Activated B cell treated with CpG ODN at 0.5 μM for 24 hours (primary cell): ENCODE results near the gene LCMT1. TPM values are rescaled to one million over a fixed set of nuclear protein-coding genes. Genes with fewer than 3 reads are reported as not detected.
A peak's percentile ranks its signal among the peaks of the same experiment; 100 is the strongest.

Experiments
- ATAC-seq: fragments of 200-7000 bp; cut with Tn5 transposase; one replicate; pipeline ENCODE4 v1.10.0; 2021; ENCODE audit warnings: low read depth, mild to moderate bottlenecking, moderate library complexity
- CTCF ChIA-PET: fragments of 350-600 bp; sonication (Branson Sonifier 250); formaldehyde crosslinking; loops from one replicate; lab custom pipeline; 2021; ENCODE audit warnings: antibody characterized with exemption; lab: Charles Lee
- POLR2A ChIA-PET: fragments of 350-600 bp; sonication (Branson Sonifier 250); formaldehyde crosslinking; loops from one replicate; lab custom pipeline; 2021; ENCODE audit warnings: antibody characterized with exemption; lab: Charles Lee
- DNase-seq: peaks from one replicate; pipeline ENCODE4 v3.0.0; 2022
- H3K27ac Mint-ChIP-seq: one replicate; pipeline ENCODE4 v1.8.0; 2020; ENCODE audit warnings: mixed read lengths
- H3K27me3 Mint-ChIP-seq: one replicate; pipeline ENCODE4 v1.8.0; 2021; ENCODE audit warnings: mixed read lengths
- H3K36me3 Mint-ChIP-seq: one replicate; pipeline ENCODE4 v1.8.0; 2021; ENCODE audit warnings: low read depth, mixed read lengths
- H3K4me1 Mint-ChIP-seq: one replicate; pipeline ENCODE4 v1.8.0; 2021; ENCODE audit warnings: mixed read lengths
- H3K4me3 Mint-ChIP-seq: one replicate; pipeline ENCODE4 v1.8.0; 2020; ENCODE audit warnings: mild to moderate bottlenecking, mixed read lengths
- H3K9me3 Mint-ChIP-seq: one replicate; pipeline ENCODE4 v1.8.0; 2020; ENCODE audit warnings: mixed read lengths
- CTCF ChIP-seq: fragments of 200-600 bp; IDR thresholded peaks from one replicate; pipeline ENCODE4 v1.8.0; 2022; ENCODE audit warnings: antibody characterized with exemption, mild to moderate bottlenecking
- intact Hi-C: fragments of 100-400 bp; cut with micrococcal nuclease; formaldehyde crosslinking; loops from one replicate; pipeline ENCODE4 v1.15.1; 2024
- total RNA-seq: library from RNA; stranded (reverse); gene quantifications from 2 replicates; pipeline ENCODE4 v1.2.3, GENCODE V29; 2022

Gene LCMT1
- total RNA-seq, 1 donor from 2014 or later: 33.6 TPM

- TF ChIP-seq CTCF: no peak
- DNase-seq (no peak), ATAC-seq (no peak)
- H3K27ac Mint-ChIP-seq: peak overlapping the region; percentile 90
- H3K4me1 Mint-ChIP-seq: peaks cover 64% of the 10 kb centered on the region
- peak overlapping the region; percentile 85 for H3K4me3 Mint-ChIP-seq
- no peaks in the 10 kb centered on the region for H3K9me3 Mint-ChIP-seq
- H3K27me3 Mint-ChIP-seq: no peaks in the 10 kb centered on the region
- intact Hi-C loops: loop anchor here (1.0 kb wide), 4 partner anchors 8 to 45 kb away; partner anchors contain the start of gene LCMT1
- ChIA-PET CTCF (interaction anchor here (0.7 to 1.4 kb wide), 3 partner anchors 44 to 160 kb away, joined by 3 to 4 read pairs (median 3); partner anchors contain the start of gene LCMT1), POLR2A (interaction anchor here (0.6 to 2.6 kb wide), 9 partner anchors 17 to 60 kb away, joined by 3 to 27 read pairs (median 6); partner anchors contain the start of genes ARHGAP17 and LCMT1)
- H3K36me3 Mint-ChIP-seq: peaks cover 3% of the 10 kb centered on the region
Observed at GRCh38 chr16:25065899-25066298, 45.6 kb upstream of the LCMT1 start.

- no peak for DNase-seq
- ChIA-PET POLR2A (interaction anchor here (0.6 to 2.6 kb wide), 11 partner anchors 10 to 489 kb away, joined by 3 to 27 read pairs (median 6); partner anchors contain the start of genes ARHGAP17 and LCMT1), CTCF (interaction anchor here (1.4 kb wide), 1 partner anchor 45 kb away, joined by 4 read pairs; the partner anchor contains the start of gene LCMT1)
- peaks cover 3% of the 10 kb centered on the region for H3K36me3 Mint-ChIP-seq
- H3K27me3 Mint-ChIP-seq: no peaks in the 10 kb centered on the region
- H3K9me3 Mint-ChIP-seq: no peaks in the 10 kb centered on the region
- no peak for TF ChIP-seq CTCF
- ATAC-seq: no peak
- intact Hi-C loops: loop anchor here (1.0 kb wide), 4 partner anchors 8 to 45 kb away; partner anchors contain the start of gene LCMT1
- peaks cover 59% of the 10 kb centered on the region for H3K4me1 Mint-ChIP-seq
- peak overlapping the region; percentile 90 for H3K27ac Mint-ChIP-seq
- H3K4me3 Mint-ChIP-seq: peak overlapping the region; percentile 85
Observed at GRCh38 chr16:25066426-25066746, 45.2 kb upstream of the LCMT1 start.

DNA sequence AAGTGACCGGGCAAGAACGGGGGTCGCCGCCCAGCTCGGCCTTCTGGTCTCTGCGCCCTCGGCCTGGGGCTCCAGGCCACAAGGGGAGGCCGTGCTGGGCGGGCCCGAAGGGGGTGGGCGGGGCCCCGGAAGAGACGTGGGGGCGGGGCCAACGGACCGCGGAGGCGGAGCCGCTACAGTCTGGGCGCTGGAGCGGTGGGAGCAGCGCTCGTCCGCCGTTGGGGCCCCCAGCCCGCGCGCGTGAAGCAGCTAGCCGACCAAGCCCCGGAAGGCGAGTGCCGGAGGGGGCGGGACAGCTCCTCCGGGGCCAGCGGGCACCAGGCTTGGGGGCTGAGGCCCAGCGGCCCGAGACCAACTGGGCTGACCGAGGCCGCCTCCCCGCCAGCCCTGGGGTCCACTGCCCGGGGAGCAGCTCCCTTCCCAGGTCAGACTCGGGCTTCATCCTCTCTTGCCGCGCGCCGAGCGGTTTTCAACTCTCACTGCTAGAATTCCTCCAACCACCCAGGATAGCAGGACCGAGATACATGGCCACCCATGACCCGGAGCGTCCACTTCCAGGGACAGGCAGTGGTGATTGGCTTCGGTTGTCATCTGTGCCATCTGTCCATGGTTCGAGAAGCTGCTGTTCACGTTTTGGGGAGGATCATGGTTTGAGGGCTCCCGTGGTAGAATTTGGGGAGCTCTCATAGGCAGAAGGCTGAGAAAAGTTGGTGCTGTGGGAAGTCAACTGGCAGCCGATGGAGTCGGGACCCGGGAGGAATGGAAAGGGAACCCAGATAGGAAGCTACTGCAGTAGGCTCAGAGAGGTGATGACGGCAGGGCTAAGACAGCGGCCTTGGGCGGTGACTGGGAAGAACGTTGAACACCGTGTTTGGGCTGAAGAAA is 44.6 kb upstream of the LCMT1 start:
- peak; percentile 94 for ATAC-seq
- ChIA-PET CTCF (interaction anchor here (1.0 to 1.4 kb wide), 3 partner anchors 17 to 158 kb away, joined by 3 to 4 read pairs (median 3); partner anchors contain the start of gene LCMT1), POLR2A (interaction anchor here (0.6 to 2.6 kb wide), 12 partner anchors 10 to 490 kb away, joined by 3 to 27 read pairs (median 6); partner anchors contain the start of genes ARHGAP17 and LCMT1)
- Mint-ChIP-seq H3K27ac (peak overlapping the region; percentile 90), H3K9me3 (no peaks in the 10 kb centered on the region), H3K4me1 (peaks cover 55% of the 10 kb centered on the region), H3K36me3 (peaks cover 3% of the 10 kb centered on the region), H3K27me3 (no peaks in the 10 kb centered on the region), H3K4me3 (peak overlapping the region; percentile 90)
- DNase-seq: peak; percentile 78
- intact Hi-C loops: loop anchor here (1.0 kb wide), 4 partner anchors 7 to 44 kb away; partner anchors contain the start of gene LCMT1
- no peak for TF ChIP-seq CTCF

DNA sequence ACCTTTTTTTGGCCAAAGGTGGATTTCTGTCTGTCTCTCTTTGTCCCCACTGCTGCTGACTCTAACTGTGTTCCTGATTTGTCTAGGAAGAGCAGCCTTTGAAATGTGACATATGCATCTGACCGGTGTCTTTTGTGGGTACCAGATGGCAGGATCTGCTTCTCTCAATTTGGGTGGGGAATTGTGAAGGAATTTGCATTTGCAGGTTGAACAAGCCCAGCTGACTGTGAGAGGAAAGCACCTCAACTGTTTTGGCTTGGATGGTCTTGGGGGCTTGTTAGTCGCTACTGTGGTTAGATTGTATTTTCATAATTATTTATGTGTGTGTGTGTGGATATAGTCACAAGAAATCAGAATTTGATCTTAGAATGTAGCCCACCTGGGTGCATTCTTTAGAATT is 37.7 kb upstream of the LCMT1 start:
- Mint-ChIP-seq H3K4me1 (peaks cover 31% of the 10 kb centered on the region), H3K27me3 (no peaks in the 10 kb centered on the region), H3K4me3 (peak overlapping the region; percentile 29), H3K9me3 (no peaks in the 10 kb centered on the region), H3K36me3 (no peaks in the 10 kb centered on the region), H3K27ac (peak overlapping the region; percentile 79)
- TF ChIP-seq CTCF: no peak
- POLR2A ChIA-PET: interaction anchor here (0.8 kb wide), 1 partner anchor 13 kb away, joined by 4 read pairs; no protein-coding TSS in a partner anchor
- DNase-seq (no peak), ATAC-seq (peak; percentile 80)
- CTCF ChIA-PET: no interaction called here
- intact Hi-C loops: loop anchor here (1.0 to 2.0 kb wide), 2 partner anchors 8 to 19 kb away; no protein-coding TSS in a partner anchor
